Activated T-helper 2 cell treated with anti-CD3 and anti-CD28 coated beads, Interferon-gamma antibody, Interleukin-2, Interleukin-4, amounts not matched to agents 10 μg/mL and 5 μg/mL and 100 μg/mL, durations not matched to agents 14 hours and 24 hours and 36 hours (primary cell): Measurements from ENCODE around the gene FOXI1. TPM values are rescaled to one million over a fixed set of nuclear protein-coding genes. Genes with fewer than 3 reads are reported as not detected.

ENCODE experiments used
- DNase-seq: peaks from one replicate; pipeline ENCODE4 v3.0.0; 2021; ENCODE audit warnings: low spot score
- H3K27ac Mint-ChIP-seq: one replicate; pipeline ENCODE4 v1.8.0; 2021; ENCODE audit warnings: mixed read lengths
- H3K27me3 Mint-ChIP-seq: one replicate; pipeline ENCODE4 v1.8.0; 2021; ENCODE audit warnings: low read depth, mixed read lengths
- H3K36me3 Mint-ChIP-seq: one replicate; pipeline ENCODE4 v1.8.0; 2021; ENCODE audit warnings: low read depth, mixed read lengths
- H3K4me1 Mint-ChIP-seq: one replicate; pipeline ENCODE4 v1.8.0; 2021; ENCODE audit warnings: low read depth, mixed read lengths
- H3K4me3 Mint-ChIP-seq: one replicate; pipeline ENCODE4 v1.8.0; 2021; ENCODE audit warnings: low read depth, mild to moderate bottlenecking, moderate library complexity, mixed read lengths
- H3K9me3 Mint-ChIP-seq: one replicate; pipeline ENCODE4 v1.8.0; 2021; ENCODE audit warnings: mixed read lengths
- intact Hi-C: fragments of 100-400 bp; cut with micrococcal nuclease; formaldehyde crosslinking; loops from one replicate; pipeline ENCODE4 v1.15.1; 2023
- total RNA-seq: library from RNA; stranded (reverse); gene quantifications from 2 replicates; pipeline ENCODE4 v1.2.3, GENCODE V29; 2022

FOXI1 gene
- total RNA-seq, 1 donor from 2014 or later: not detected

DNA sequence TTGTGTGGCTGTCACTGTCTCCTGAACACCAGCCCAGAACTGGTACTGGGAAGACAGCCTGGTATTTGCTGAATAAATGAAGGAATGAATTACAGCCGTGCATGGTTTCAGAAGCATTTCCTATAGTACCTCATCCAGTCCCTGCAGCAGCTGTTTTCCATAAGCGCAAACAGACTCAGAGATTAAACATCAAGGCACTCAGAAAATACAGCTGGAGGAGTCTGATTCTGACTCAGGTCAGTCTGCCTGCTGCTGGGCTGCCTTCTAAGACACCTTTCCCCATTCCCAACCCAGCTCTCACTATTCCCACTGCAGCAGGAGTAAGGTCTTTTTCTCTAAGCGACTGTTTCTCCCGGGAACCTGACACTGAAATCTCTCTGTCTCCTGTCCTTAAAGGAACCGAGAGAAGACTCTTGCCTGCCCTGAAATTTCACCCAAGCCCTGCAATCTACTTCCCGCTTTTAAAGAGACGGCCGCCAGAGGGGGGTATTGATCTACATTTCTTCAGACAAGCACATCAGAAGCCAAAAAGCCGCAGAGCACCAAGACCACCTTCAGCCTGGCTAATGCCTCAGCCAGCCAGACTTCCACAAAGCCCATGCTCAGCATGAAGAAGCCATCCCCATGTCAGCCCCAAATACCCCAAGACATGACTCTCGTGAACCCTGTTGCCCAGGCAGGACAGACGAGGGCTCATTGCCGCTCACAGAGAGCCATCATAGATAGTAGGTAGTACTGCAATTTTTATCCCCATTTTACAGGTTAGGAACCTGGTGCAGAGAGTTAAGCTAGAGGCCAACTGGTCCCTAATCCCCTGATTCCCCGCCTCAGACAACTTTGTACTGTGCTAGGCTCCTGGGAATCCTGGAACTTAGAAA, 5.4 kb upstream of the FOXI1 start:
- Mint-ChIP-seq H3K9me3 (no peaks in the 10 kb centered on the region), H3K36me3 (no peaks in the 10 kb centered on the region), H3K4me3 (no peak overlapping the region), H3K27ac (no peak overlapping the region), H3K27me3 (peaks cover 18% of the 10 kb centered on the region), H3K4me1 (no peaks in the 10 kb centered on the region)
- peak; percentile 50 for DNase-seq
- intact Hi-C loops: loop anchor here (1.0 to 10.0 kb wide), 4 partner anchors 84 to 322 kb away; no protein-coding TSS in a partner anchor

DNA sequence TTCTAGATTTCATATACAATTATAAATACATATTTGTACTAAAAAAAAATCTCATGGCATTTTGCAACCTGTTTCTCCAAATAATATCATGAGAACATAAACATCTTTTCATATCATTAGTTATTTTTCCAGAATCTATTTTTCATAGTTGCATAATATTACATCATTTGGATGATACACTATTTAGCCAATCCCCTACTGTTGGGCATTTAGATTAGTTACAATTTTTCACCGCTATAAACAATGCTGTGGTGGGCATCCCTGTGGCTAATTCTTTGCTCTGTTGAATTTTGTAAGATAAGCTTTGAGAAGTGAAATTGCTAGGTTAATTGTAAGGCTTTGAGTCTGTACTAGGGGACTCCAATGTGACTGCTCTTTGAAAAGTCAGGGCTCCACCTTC, 2.2 kb upstream of the FOXI1 start:
- H3K36me3 Mint-ChIP-seq: no peaks in the 10 kb centered on the region
- no peak for DNase-seq
- intact Hi-C loops: loop anchor here (5.0 to 10.0 kb wide), 2 partner anchors 231 to 319 kb away; no protein-coding TSS in a partner anchor
- no peaks in the 10 kb centered on the region for H3K4me1 Mint-ChIP-seq
- H3K27ac Mint-ChIP-seq: no peak overlapping the region
- no peak overlapping the region for H3K4me3 Mint-ChIP-seq
- H3K9me3 Mint-ChIP-seq: no peaks in the 10 kb centered on the region
- H3K27me3 Mint-ChIP-seq: peaks cover 14% of the 10 kb centered on the region

DNA sequence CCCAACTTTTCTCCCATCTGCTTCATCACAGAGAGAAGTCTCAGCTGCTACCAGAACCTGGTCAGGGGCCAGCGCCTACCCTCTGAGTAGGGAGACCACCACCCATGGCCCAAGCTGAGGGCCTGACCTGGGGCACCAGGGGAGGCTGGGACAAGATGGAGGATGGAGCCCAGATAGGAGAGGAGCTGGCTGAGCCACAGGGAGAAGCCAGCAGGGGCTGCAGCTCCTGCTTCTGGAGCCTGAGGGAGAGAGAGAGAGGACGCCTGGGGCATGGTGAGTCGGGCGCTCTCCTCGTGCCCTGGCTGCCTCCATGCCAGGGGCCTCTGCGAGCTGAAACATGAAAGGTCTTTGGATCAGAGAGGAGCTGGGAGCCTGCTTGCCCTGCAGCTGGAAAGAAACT, 1.4 kb upstream of the FOXI1 start:
- Mint-ChIP-seq H3K4me3 (no peak overlapping the region), H3K27ac (no peak overlapping the region), H3K4me1 (no peaks in the 10 kb centered on the region), H3K27me3 (peaks cover 14% of the 10 kb centered on the region), H3K9me3 (no peaks in the 10 kb centered on the region), H3K36me3 (no peaks in the 10 kb centered on the region)
- DNase-seq: no peak
- intact Hi-C loops: loop anchor here (5.0 to 10.0 kb wide), 2 partner anchors 231 to 318 kb away; no protein-coding TSS in a partner anchor

DNA sequence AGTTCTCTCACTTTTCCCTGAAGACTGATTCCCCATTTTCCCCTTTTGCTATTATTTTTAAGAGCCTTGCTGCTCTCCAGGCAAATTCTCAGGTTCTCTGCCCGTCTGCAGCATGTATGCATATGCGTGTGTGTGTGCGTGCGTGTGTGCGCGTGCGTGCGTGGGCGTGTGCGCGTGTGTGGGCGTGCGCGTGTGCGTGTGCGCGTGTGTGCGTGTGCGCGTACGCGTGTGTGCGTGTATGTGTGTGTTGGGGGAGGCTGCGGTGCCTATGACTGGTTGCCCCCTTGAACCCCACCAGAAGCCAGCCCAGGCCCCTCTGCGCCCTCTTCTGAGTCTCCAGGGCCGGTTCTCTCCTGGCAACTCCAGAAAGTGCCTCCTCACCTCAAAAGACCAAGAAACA, 987 bp upstream of the FOXI1 start:
- H3K27me3 Mint-ChIP-seq: peaks cover 14% of the 10 kb centered on the region
- intact Hi-C loops: loop anchor here (5.0 to 10.0 kb wide), 2 partner anchors 230 to 318 kb away; no protein-coding TSS in a partner anchor
- no peak overlapping the region for H3K4me3 Mint-ChIP-seq

DNA sequence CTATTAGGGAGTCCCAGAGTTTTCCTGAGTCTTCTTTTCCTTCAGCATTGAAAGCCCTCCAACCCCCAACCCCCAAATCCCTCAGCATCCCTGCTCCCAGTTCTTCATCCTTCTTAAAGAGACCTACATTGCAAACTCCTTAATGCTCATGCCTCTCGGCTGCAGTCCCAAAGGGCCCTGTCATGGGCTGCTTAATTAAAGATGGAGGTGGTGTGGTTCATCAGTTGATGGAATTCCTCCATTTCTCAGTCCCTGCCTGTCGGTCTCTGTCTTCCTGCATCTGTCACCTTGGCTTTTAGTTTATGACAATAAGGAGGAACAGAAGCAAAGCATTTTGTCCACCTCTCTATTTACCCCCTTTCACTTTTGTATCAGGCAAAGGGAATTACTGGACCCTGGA, 2.0 kb downstream of the FOXI1 start:
- Mint-ChIP-seq H3K27me3 (peaks cover 9% of the 10 kb centered on the region), H3K27ac (no peak overlapping the region), H3K4me3 (no peak overlapping the region), H3K9me3 (no peaks in the 10 kb centered on the region), H3K36me3 (no peaks in the 10 kb centered on the region), H3K4me1 (no peaks in the 10 kb centered on the region)
- no peak for DNase-seq
- intact Hi-C loops: loop anchor here (10.0 kb wide), 1 partner anchor 227 kb away; no protein-coding TSS in a partner anchor

More for the DNA sequence above, 987 bp upstream of the FOXI1 start:
- Mint-ChIP-seq H3K36me3 (no peaks in the 10 kb centered on the region), H3K9me3 (no peaks in the 10 kb centered on the region), H3K27ac (no peak overlapping the region), H3K4me1 (no peaks in the 10 kb centered on the region)
- no peak for DNase-seq

DNA sequence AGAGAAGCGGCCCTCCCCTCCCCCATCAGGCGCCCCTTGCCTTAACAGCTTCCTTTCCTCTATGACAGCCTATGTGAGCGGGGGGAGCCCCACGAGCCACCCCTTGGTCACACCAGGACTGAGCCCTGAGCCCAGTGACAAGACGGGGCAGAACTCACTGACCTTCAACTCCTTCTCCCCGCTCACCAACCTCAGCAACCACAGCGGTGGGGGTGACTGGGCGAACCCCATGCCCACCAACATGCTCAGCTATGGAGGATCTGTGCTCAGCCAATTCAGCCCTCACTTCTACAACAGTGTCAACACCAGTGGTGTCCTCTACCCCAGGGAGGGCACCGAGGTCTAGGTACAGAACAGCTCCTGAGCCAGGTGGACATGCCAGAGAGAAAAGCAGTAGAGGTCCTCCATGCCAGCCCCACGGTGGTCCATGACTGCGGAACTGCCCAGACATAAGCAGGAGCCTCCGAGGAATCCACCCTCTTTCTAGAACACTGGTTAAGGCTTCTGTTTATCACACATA, 2.6 kb downstream of the FOXI1 start:
- Mint-ChIP-seq H3K4me1 (no peaks in the 10 kb centered on the region), H3K4me3 (no peak overlapping the region), H3K36me3 (no peaks in the 10 kb centered on the region), H3K27me3 (peaks cover 9% of the 10 kb centered on the region), H3K27ac (no peak overlapping the region), H3K9me3 (no peaks in the 10 kb centered on the region)
- no peak for DNase-seq
- intact Hi-C loops: loop anchor here (10.0 kb wide), 1 partner anchor 226 kb away; no protein-coding TSS in a partner anchor

DNA sequence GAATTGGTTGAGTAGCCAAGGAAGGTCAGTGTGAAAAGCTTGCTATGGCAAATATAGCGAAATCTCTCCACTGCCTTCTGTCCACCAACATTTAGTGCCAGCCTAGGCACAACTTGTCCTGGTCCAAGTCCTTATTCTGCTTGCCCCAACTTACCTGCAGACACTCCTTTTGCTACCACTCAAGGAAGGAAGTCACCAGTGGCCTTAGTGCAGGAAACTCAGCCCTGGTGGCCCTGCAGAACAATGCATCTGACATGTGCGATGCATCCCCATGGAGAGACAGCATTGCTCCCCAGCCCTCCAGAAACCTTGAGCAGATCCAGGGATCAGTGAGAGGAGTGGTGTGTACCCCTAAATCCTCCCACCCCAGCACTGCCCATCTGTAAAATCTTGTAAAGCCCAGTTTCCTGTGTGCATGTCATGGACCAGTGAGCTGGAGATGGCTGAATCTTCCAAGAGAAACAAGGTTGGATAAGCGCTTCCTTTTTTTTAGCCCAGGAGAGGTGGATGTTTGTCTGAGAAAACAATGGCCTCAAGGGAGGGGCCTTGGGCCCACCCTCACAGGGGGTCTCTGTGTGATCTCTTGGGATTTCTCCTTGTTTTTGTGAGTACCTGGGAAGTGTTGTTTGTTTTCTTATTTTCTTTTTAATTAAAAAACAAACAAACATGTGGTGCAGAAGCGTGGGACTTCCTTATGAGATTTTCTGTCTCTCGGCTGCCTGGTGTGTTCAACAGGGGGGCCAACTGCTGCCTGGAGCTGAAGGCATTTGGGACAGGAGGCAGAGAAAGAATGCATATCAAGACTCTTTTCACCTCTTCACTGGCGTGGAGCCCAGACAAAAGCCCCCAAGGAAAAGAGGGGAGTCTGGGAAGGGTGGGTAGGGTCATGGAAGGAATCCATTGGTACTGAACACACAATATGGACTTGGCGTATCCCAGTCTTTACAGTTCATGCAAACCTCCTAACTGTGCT, 3.6 kb downstream of the FOXI1 start:
- intact Hi-C loops: loop anchor here (10.0 kb wide), 1 partner anchor 225 kb away; no protein-coding TSS in a partner anchor
- H3K4me3 Mint-ChIP-seq: no peak overlapping the region

DNA sequence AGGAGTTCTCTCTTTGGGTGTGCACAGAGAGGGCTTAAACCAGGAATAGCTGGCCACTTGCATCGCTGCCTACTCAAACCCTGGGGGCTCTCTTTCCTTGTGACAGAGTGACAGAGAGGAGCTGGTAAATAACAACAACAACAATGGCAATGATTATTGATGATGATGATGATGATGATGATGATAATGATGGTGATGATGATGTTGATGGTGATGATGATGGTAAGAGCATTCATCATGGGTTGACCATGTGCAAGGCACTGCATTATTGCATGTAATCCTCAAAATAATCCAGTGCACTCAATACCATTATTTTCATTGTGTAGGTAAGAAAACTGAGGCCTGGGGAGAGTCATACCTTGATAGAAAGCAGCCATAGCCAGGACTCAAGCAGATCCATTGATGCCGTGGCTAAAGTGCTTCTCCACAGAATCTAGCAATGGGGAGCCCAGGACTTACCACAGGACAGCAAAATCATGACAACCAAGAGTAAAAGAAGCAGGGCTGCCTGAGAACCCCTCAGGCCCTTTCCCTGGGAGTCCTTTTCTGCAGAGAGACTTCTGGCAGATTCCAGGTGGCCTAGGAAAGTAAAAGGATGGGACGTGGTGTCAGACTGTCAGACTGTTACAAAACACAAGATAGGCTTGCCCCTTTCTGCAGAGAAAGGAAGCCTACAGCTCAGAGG, 4.8 kb downstream of the FOXI1 start:
- intact Hi-C loops: no loop called here
- no peak for DNase-seq
- H3K36me3 Mint-ChIP-seq: no peaks in the 10 kb centered on the region

More for the DNA sequence above, 3.6 kb downstream of the FOXI1 start:
- Mint-ChIP-seq H3K4me1 (no peaks in the 10 kb centered on the region), H3K27ac (no peak overlapping the region), H3K9me3 (no peaks in the 10 kb centered on the region), H3K27me3 (peaks cover 6% of the 10 kb centered on the region), H3K36me3 (no peaks in the 10 kb centered on the region)
- DNase-seq: no peak

DNA sequence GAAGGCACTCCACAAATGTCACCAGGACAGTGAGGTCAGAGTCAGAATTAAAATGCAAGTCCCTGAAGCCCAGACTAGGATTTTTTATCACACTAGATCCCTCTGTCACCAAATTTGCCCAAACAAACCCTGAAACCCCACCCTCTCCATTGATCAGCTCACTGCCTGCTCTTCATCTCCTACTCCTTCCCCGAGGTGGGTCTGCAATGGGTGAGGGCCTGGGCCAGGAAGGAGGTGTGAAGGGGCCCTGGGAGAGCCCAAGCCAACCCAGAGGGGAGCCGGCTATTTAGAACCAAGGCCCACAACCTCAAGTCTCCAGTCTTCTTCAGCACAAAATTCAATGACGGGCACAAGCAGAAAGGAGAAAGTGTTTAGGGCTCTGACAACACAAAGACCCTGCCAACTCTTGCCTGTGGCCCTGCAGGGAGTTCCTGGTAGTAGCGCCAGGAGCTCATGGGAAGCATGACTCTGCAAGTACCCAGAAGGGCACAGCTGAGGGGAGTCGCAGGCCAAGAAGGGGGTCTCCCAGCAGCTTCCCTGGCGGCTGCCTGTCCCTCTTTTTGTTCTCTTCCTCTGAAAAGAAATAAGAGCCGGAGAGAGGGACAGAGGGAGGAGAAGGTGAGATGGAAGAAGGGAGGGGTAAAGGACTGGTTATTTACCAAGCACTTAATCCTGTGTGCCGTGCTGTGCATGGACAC, 5.5 kb downstream of the FOXI1 start:
- Mint-ChIP-seq H3K27me3 (peaks cover 2% of the 10 kb centered on the region), H3K9me3 (no peaks in the 10 kb centered on the region), H3K4me1 (no peaks in the 10 kb centered on the region), H3K27ac (no peak overlapping the region), H3K36me3 (no peaks in the 10 kb centered on the region), H3K4me3 (no peak overlapping the region)
- intact Hi-C loops: no loop called here
- DNase-seq: no peak

More for the DNA sequence above, 4.8 kb downstream of the FOXI1 start:
- H3K4me3 Mint-ChIP-seq: no peak overlapping the region
- peaks cover 2% of the 10 kb centered on the region for H3K27me3 Mint-ChIP-seq
- H3K27ac Mint-ChIP-seq: no peak overlapping the region
- H3K4me1 Mint-ChIP-seq: no peaks in the 10 kb centered on the region
- no peaks in the 10 kb centered on the region for H3K9me3 Mint-ChIP-seq

DNA sequence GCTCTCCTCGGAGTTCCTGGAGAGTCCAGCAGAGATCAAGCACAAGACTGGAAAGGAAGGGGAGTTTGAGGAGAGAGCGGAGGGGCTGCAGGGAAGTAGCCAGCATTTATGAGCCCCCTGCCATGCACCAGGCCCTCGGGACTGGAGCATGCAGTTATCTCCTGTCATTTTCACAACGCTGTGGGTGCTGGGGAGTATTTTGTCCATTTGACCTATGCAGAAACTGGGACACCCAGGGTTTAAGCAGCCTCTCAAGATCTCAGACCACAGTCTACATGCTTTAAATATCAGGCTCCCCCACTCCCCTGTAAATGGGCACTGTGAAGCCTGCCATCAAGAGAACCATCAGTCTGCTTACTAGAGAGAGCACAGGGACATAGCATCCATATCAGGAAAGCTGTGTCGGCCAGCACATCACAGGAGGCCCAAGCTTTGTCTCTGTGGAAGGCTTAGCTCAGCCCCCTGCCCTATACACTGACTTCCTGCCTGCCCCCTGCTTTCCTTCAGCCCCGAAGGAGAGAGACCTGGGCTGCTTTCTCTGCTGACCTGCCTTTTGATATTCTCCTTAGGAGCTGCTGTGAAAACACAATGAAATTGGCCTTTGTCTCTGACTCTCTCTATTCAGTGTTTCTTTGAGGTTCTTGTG, 7.3 kb downstream of the FOXI1 start:
- no peaks in the 10 kb centered on the region for H3K9me3 Mint-ChIP-seq
- no peak for DNase-seq
- H3K27ac Mint-ChIP-seq: no peak overlapping the region

DNA sequence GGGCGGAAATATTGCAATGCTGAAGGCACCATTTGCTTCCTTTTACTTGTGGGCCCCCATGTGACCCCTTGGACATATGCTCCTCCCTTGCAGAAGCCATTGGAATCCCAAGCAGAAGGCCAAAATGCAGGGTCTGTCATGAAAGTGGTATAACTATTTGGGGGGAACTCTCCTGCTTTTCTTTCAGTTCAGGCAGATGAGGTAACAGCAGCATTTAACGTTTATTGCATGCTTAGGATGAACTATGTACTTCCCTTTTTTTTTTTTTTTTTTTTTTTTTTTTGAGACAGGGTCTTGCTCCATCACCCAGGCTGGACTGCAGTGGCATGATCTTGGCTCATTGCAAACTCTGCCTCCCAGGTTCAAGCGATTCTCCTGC, 7.8 kb downstream of the FOXI1 start:
- no peak overlapping the region for H3K27ac Mint-ChIP-seq
- H3K36me3 Mint-ChIP-seq: no peaks in the 10 kb centered on the region
- H3K4me3 Mint-ChIP-seq: no peak overlapping the region
- intact Hi-C loops: no loop called here
- no peaks in the 10 kb centered on the region for H3K4me1 Mint-ChIP-seq
- H3K9me3 Mint-ChIP-seq: no peaks in the 10 kb centered on the region
- peaks cover 2% of the 10 kb centered on the region for H3K27me3 Mint-ChIP-seq
- DNase-seq: no peak

More for the DNA sequence above, 7.3 kb downstream of the FOXI1 start:
- intact Hi-C loops: no loop called here
- H3K36me3 Mint-ChIP-seq: no peaks in the 10 kb centered on the region
- peaks cover 4% of the 10 kb centered on the region for H3K27me3 Mint-ChIP-seq
- no peak overlapping the region for H3K4me3 Mint-ChIP-seq
- no peaks in the 10 kb centered on the region for H3K4me1 Mint-ChIP-seq
